Peyer's patch (tissue), 4 donors: ENCODE measurements around the gene REEP6. TPM values are rescaled to one million over a fixed set of nuclear protein-coding genes. Genes with fewer than 3 reads are reported as not detected.
"Not testable (repeated sequence)": the region's sequence is repeated elsewhere in the genome, so short reads cannot be mapped to it uniquely, and the experiment has no call there.

Source experiments
- DNase-seq, 3 donors: peaks; one replicate each; pipeline ENCODE4 v3.0.0-alpha.2; 2017 to 2019
- H3K27ac ChIP-seq, 4 donors: fragments of 200-600 bp; sonication (generic); one replicate each; pipeline ENCODE4 v1.5.1; 2016 to 2019
- H3K27me3 ChIP-seq, 2 donors: fragments of 200-600 bp; sonication (generic); one replicate each; pipeline ENCODE4 v1.5.1; 2019
- H3K36me3 ChIP-seq, 3 donors: fragments of 200-600 bp; sonication (generic); one replicate each; pipeline ENCODE4 v1.5.1; 2016 to 2019
- H3K4me1 ChIP-seq, 4 donors: fragments of 200-600 bp; sonication (generic); one replicate each; pipeline ENCODE4 v1.5.1; 2016 to 2019
- H3K4me3 ChIP-seq, 4 donors: fragments of 200-600 bp; sonication (generic); 1 replicate in 3 of 4; 2 replicates in 1 of 4; pipeline ENCODE4 v1.5.1; 2016 to 2019; ENCODE audit warnings: mild to moderate bottlenecking in 1 of 4
- H3K9me3 ChIP-seq, 4 donors: fragments of 200-600 bp; sonication (generic); one replicate each; pipeline ENCODE4 v1.5.1; 2016 to 2019; ENCODE audit warnings: mild to moderate bottlenecking in 1 of 4
- CTCF ChIP-seq, 6 experiments: fragments of 450-650 bp in 4 of 6; fragments of 200-600 bp in 2 of 6; sonication (generic) in 1 of 6; IDR thresholded peaks; one replicate each; pipeline ENCODE4 v1.5.1; 2017 to 2019; ENCODE audit warnings: antibody characterized with exemption in 6 of 6, mild to moderate bottlenecking in 3 of 6, moderate library complexity in 1 of 6
- POLR2A ChIP-seq, 2 donors: fragments of 450-650 bp; IDR thresholded peaks; one replicate each; pipeline ENCODE4 v1.5.1; 2017; ENCODE audit warnings: antibody characterized with exemption in 2 of 2, mild to moderate bottlenecking in 2 of 2, moderate library complexity in 2 of 2
- total RNA-seq, 4 donors: library from RNA; depleted of rRNA; stranded (reverse); fragments of >200 nt; gene quantifications; one replicate each; pipeline ENCODE4 v1.1.0, GENCODE V29; 2016

REEP6 gene
- total RNA-seq, 4 donors from 2014 or later, result 7.4 to 167 (median 162) TPM

DNA sequence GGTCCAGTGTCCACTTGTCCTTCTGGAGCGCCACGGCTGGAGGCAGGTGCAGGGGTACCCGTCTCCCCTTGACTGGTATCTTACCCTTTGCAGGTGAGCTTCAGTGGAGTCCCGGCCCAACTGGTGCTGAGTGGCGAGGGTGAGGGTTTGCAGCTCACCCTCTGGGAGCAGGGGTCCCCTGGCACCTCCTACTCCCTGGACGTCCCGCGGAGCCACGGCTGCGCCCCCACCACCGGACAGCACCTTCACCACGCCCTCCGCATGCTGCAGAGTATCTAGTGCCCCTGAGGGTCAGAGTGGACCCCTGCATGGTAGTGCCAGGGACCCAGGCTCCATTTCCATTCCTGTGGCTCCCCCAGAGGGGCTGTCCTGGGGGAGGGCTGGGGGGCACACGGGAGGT is 44.0 kb downstream of the REEP6 start:
- Histone ChIP-seq H3K9me3 (no peaks in the 10 kb centered on the region), H3K27ac (no peak overlapping the region), H3K4me1 (no peaks in the 10 kb centered on the region), H3K27me3 (no peaks in the 10 kb centered on the region), H3K4me3 (no peak overlapping the region), H3K36me3 (no peaks in the 10 kb centered on the region)
- no peak for TF ChIP-seq CTCF (IDR thresholded peaks at IDR 0.05)
- no peak for TF ChIP-seq POLR2A (IDR thresholded peaks at IDR 0.05)
- no peak for DNase-seq

DNA sequence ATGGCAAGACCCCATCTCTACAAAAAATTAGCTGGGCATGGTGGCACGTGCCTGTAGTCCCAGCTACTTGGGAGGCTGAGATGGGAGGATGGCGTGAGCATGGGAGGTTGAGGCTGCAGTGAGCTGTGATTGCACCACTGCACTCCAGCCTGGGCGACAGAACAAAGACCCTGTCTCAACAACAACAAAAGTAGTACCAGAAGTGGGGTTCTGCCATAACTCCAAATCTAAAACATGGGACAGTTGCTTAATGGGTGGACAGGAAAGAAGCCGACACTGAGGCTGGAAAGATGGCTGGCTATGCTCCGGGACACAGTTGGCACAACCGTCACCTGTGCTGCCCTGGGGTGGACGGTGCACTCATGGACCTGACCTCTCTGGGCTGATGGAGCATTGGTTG is 44.7 kb downstream of the REEP6 start:
- not testable (repeated sequence) for H3K4me1 ChIP-seq, H3K9me3 ChIP-seq, H3K36me3 ChIP-seq, H3K27ac ChIP-seq, H3K27me3 ChIP-seq, DNase-seq, H3K4me3 ChIP-seq

GRCh38 chr19:1538978-1539377 is 48.0 kb downstream of the REEP6 start:
- no peaks in the 10 kb centered on the region for H3K27me3 ChIP-seq
- no peak for TF ChIP-seq POLR2A (IDR thresholded peaks at IDR 0.05)
- no peak for TF ChIP-seq CTCF (IDR thresholded peaks at IDR 0.05)

DNA sequence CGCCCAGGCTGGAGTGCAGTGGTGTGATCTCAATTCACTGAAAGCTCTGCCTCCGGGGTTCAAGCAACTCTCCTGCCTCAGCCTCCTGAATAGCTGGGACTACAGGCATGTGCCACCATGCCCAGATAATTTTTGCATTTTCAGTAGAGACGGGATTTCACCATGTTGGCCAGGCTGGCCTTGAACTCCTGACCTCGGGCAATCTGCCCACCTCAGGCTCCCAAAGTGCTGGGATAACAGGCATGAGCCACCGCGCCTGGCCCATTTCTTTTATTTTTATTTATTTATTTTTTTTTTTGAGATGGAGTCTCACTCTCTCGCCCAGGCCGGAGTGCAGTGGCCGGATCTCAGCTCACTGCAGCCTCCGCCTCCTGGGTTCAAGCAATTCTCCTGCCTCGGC is 48.8 kb downstream of the REEP6 start:
- H3K4me1 ChIP-seq, DNase-seq, H3K36me3 ChIP-seq, H3K27ac ChIP-seq, H3K9me3 ChIP-seq, H3K4me3 ChIP-seq, H3K27me3 ChIP-seq: not testable (repeated sequence)

More at GRCh38 chr19:1538978-1539377, 48.0 kb downstream of the REEP6 start:
- H3K27ac ChIP-seq, result no peak overlapping the region
- H3K4me1 ChIP-seq, result no peaks in the 10 kb centered on the region
- no peak for DNase-seq
- no peak overlapping the region for H3K4me3 ChIP-seq
- H3K36me3 ChIP-seq, result no peaks in the 10 kb centered on the region
- no peaks in the 10 kb centered on the region for H3K9me3 ChIP-seq

DNA sequence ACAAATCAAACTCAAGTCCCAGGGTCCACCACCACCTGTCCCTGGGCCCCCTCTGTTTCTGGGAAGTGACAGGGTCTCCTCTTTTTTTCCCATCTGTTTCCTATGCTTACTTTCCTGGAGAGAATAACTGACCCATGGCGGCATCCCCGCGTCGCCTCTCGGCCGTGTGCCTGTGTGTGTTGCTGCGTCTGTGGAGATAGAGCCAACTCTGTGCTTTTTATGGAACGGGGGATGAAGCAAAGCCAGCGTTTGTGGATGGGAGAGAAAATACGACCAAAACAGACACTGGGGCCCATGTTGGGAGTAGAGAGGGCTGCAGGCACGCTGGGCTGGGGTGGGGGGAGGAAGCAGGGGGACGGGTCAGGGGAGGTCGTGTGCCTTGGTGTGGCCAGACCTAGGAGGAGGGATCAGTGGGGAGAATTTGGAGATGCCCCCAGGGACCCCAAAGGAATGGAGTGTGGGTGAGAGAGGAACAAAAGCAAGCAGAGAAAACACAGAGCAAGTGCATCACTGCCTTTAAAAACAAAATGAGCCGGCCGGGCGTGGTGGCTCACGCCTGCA is 49.5 kb downstream of the REEP6 start:
- H3K4me3 ChIP-seq, result no peak overlapping the region
- TF ChIP-seq CTCF (IDR thresholded peaks at IDR 0.05) (no peak), POLR2A (IDR thresholded peaks at IDR 0.05) (no peak)
- H3K4me1 ChIP-seq, result no peaks in the 10 kb centered on the region
- H3K27me3 ChIP-seq, result no peaks in the 10 kb centered on the region
- H3K27ac ChIP-seq, result no peak overlapping the region
- no peaks in the 10 kb centered on the region for H3K9me3 ChIP-seq
- no peak for DNase-seq
- no peaks in the 10 kb centered on the region for H3K36me3 ChIP-seq

Other genes starting within 250 kb of the REEP6 start
- 100 to 1,000 TPM in 3 of 4 donors, 10 to 100 TPM in 1; 88.3 to 299 (median 206) TPM for gene ATP5F1D, start 249.4 kb upstream of the REEP6 start, total RNA-seq
- 100 to 1,000 TPM in 1 of 4 donors, 10 to 100 TPM in 3; 34.7 to 205 (median 98.9) TPM for gene MIDN, start 242.6 kb upstream of the REEP6 start, total RNA-seq
- 100 to 1,000 TPM; 258 to 623 (median 458) TPM for gene CIRBP, start 221.8 kb upstream of the REEP6 start, total RNA-seq
- 10 to 100 TPM; 39.6 to 87.7 (median 80.0) TPM for gene FAM174C, start 215.7 kb upstream of the REEP6 start, total RNA-seq
- 10 to 100 TPM; 21.5 to 34.1 (median 32.3) TPM for gene EFNA2, start 205.3 kb upstream of the REEP6 start, total RNA-seq
- gene NDUFS7, start 107.3 kb upstream of the REEP6 start, total RNA-seq, result 100 to 1,000 TPM in 3 of 4 donors, 10 to 100 TPM in 1; 99.9 to 165 (median 156) TPM
- gene GAMT, start 89.6 kb upstream of the REEP6 start, total RNA-seq, result 1 to 10 TPM in 2 of 4 donors, not detected in 2; 2.5 to 3.1 TPM
- gene DAZAP1, start 83.6 kb upstream of the REEP6 start, total RNA-seq, result 10 to 100 TPM; 37.5 to 90.9 (median 58.2) TPM
- gene RPS15, start 52.8 kb upstream of the REEP6 start, total RNA-seq, result 1,000 to 10,000 TPM; 1,044 to 1,915 (median 1,354) TPM
- gene APC2, start 41.1 kb upstream of the REEP6 start, total RNA-seq, result under 1 TPM in 3 of 4 donors, not detected in 1; 0.18 to 0.76 (median 0.27) TPM
- gene C19orf25, start 12.0 kb upstream of the REEP6 start, total RNA-seq, result 10 to 100 TPM; 35.5 to 68.5 (median 61.9) TPM
- 10 to 100 TPM in 3 of 4 donors, 1 to 10 TPM in 1; 7.7 to 14.6 (median 12.1) TPM for gene PCSK4, start 831 bp upstream of the REEP6 start, total RNA-seq
- 10 to 100 TPM in 3 of 4 donors, 1 to 10 TPM in 1; 5.0 to 31.5 (median 25.2) TPM for gene ADAMTSL5, start 21.8 kb downstream of the REEP6 start, total RNA-seq
- not detected for gene PLK5, start 32.9 kb downstream of the REEP6 start, total RNA-seq
- 10 to 100 TPM; 11.6 to 20.0 (median 15.6) TPM for gene MEX3D, start 77.1 kb downstream of the REEP6 start, total RNA-seq
- 100 to 1,000 TPM in 1 of 4 donors, 10 to 100 TPM in 3; 58.7 to 110 (median 81.6) TPM for gene MBD3, start 101.7 kb downstream of the REEP6 start, total RNA-seq
- gene UQCR11, start 114.3 kb downstream of the REEP6 start, total RNA-seq, result 100 to 1,000 TPM in 1 of 4 donors, 10 to 100 TPM in 3; 59.8 to 122 (median 94.3) TPM
- gene TCF3, start 161.4 kb downstream of the REEP6 start, total RNA-seq, result 100 to 1,000 TPM in 1 of 4 donors, 10 to 100 TPM in 3; 49.2 to 112 (median 80.3) TPM